ENCODE results near the gene COL11A2. TPM values are rescaled to one million over a fixed set of nuclear protein-coding genes. Genes with fewer than 3 reads are reported as not detected.

COL11A2 gene
- total RNA-seq, 1 donor from 2014 or later: 0.47 TPM

- no peaks in the 10 kb centered on the region for H3K9me3 Mint-ChIP-seq
- H3K27me3 Mint-ChIP-seq: peaks cover 2% of the 10 kb centered on the region
- DNase-seq: no peak
- H3K4me3 Mint-ChIP-seq: no peak overlapping the region
- no peaks in the 10 kb centered on the region for H3K36me3 Mint-ChIP-seq (ENCODE audit: low read depth)
- peak overlapping the region; percentile 60 for H3K27ac Mint-ChIP-seq
- ChIA-PET CTCF (interaction anchor here (1.1 to 6.9 kb wide), 2 partner anchors 144 to 145 kb away, joined by 4 to 58 read pairs; no protein-coding TSS in a partner anchor), POLR2A (interaction anchor here (0.6 to 1.5 kb wide), 2 partner anchors 69 to 189 kb away, joined by 3 read pairs; partner anchors contain the start of gene HLA-DPB1)
- intact Hi-C loops (cut with micrococcal nuclease): loop anchor here (10.0 kb wide), 1 partner anchor 250 kb away; no protein-coding TSS in a partner anchor
- ATAC-seq (ENCODE audit: low read depth): peak; percentile 80
- peaks cover 26% of the 10 kb centered on the region for H3K4me1 Mint-ChIP-seq
- TF ChIP-seq CTCF (IDR thresholded peaks at IDR 0.05): no peak
Measured at GRCh38 chr6:33144373-33144772, 47.9 kb downstream of the COL11A2 start.

- no peak for DNase-seq
- intact Hi-C loops (cut with micrococcal nuclease): loop anchor here (10.0 kb wide), 1 partner anchor 248 kb away; no protein-coding TSS in a partner anchor
- no peaks in the 10 kb centered on the region for H3K36me3 Mint-ChIP-seq (ENCODE audit: low read depth)
- H3K27ac Mint-ChIP-seq: no peak overlapping the region
- POLR2A ChIA-PET: interaction anchor here (0.6 to 1.5 kb wide), 3 partner anchors 65 to 202 kb away, joined by 3 to 6 read pairs (median 3); partner anchors contain the start of genes HLA-DPB1 and RING1
- CTCF ChIA-PET: interaction anchor here (1.1 kb wide), 1 partner anchor 143 kb away, joined by 4 read pairs; no protein-coding TSS in a partner anchor
- ATAC-seq (ENCODE audit: low read depth): no peak
- H3K9me3 Mint-ChIP-seq: no peaks in the 10 kb centered on the region
- TF ChIP-seq CTCF (IDR thresholded peaks at IDR 0.05): no peak
- H3K4me1 Mint-ChIP-seq: peaks cover 26% of the 10 kb centered on the region
- H3K4me3 Mint-ChIP-seq: no peak overlapping the region
- H3K27me3 Mint-ChIP-seq: no peaks in the 10 kb centered on the region
Measured at GRCh38 chr6:33143113-33143770, 49.0 kb downstream of the COL11A2 start.

- ChIA-PET CTCF (no interaction called here), POLR2A (interaction anchor here (0.6 to 1.5 kb wide), 3 partner anchors 66 to 203 kb away, joined by 3 to 6 read pairs (median 3); partner anchors contain the start of genes HLA-DPB1 and RING1)
- no peak for TF ChIP-seq CTCF (IDR thresholded peaks at IDR 0.05)
- H3K4me3 Mint-ChIP-seq: no peak overlapping the region
- H3K36me3 Mint-ChIP-seq (ENCODE audit: low read depth): no peaks in the 10 kb centered on the region
- no peaks in the 10 kb centered on the region for H3K9me3 Mint-ChIP-seq
- no peak overlapping the region for H3K27ac Mint-ChIP-seq
- DNase-seq: no peak
- H3K27me3 Mint-ChIP-seq: no peaks in the 10 kb centered on the region
- intact Hi-C loops (cut with micrococcal nuclease): loop anchor here (10.0 kb wide), 1 partner anchor 248 kb away; no protein-coding TSS in a partner anchor
- peaks cover 23% of the 10 kb centered on the region for H3K4me1 Mint-ChIP-seq
- no peak for ATAC-seq (ENCODE audit: low read depth)
Measured at GRCh38 chr6:33142501-33143070, 49.7 kb downstream of the COL11A2 start.

GRCh38 chr6:33140556-33140955 lies 51.7 kb downstream of the COL11A2 start:
- Mint-ChIP-seq H3K4me3 (no peak overlapping the region), H3K27me3 (no peaks in the 10 kb centered on the region), H3K9me3 (no peaks in the 10 kb centered on the region), H3K4me1 (peaks cover 23% of the 10 kb centered on the region), H3K36me3 (ENCODE audit: low read depth) (no peaks in the 10 kb centered on the region), H3K27ac (no peak overlapping the region)
- DNase-seq (no peak), ATAC-seq (ENCODE audit: low read depth) (no peak)
- intact Hi-C loops (cut with micrococcal nuclease): loop anchor here (10.0 kb wide), 1 partner anchor 246 kb away; no protein-coding TSS in a partner anchor
- no peak for TF ChIP-seq CTCF (IDR thresholded peaks at IDR 0.05)
- ChIA-PET POLR2A (no interaction called here), CTCF (interaction anchor here (2.8 kb wide), 1 partner anchor 14 kb away, joined by 10 read pairs; no protein-coding TSS in a partner anchor)
